ENCODE results near the gene ACTC1. TPM values are rescaled to one million over a fixed set of nuclear protein-coding genes. Genes with fewer than 3 reads are reported as not detected.

Gene ACTC1
- total and polyA plus RNA-seq, 3 donors from 2014 or later = 0.93 to 31.2 (median 1.2) TPM

GRCh38 chr15:34753236-34753894 lies 42.0 kb downstream of the ACTC1 start:
- TF ChIP-seq CTCF (IDR thresholded peaks at IDR 0.05) (no peak), POLR2A (IDR thresholded peaks at IDR 0.05) (no peak)
- H3K4me3 ChIP-seq = no peak overlapping the region
- 17 to 27% methylated on average over 9 to 11 of the region's 11 CpGs for WGBS, 2 donors
- no peaks in the 10 kb centered on the region for H3K27me3 ChIP-seq
- intact Hi-C loops (cut with DNase I; ENCODE audit: low total_unique reads) = no loop called here
- H3K36me3 ChIP-seq (ENCODE audit: low read depth, missing control alignments) = no peaks in the 10 kb centered on the region
- no peaks in the 10 kb centered on the region for H3K9me3 ChIP-seq
- no peak overlapping the region for H3K27ac ChIP-seq
- peak; percentile 50 for DNase-seq
- H3K4me1 ChIP-seq = no peaks in the 10 kb centered on the region

GRCh38 chr15:34749691-34750090 lies 45.7 kb downstream of the ACTC1 start:
- no peak overlapping the region for H3K4me3 ChIP-seq
- intact Hi-C loops (cut with DNase I; ENCODE audit: low total_unique reads) = no loop called here
- no peaks in the 10 kb centered on the region for H3K9me3 ChIP-seq
- no peaks in the 10 kb centered on the region for H3K4me1 ChIP-seq
- no peak for TF ChIP-seq POLR2A (IDR thresholded peaks at IDR 0.05)
- no peak for TF ChIP-seq CTCF (IDR thresholded peaks at IDR 0.05)
- 66 to 71% methylated on average over 4 of the region's 4 CpGs for WGBS, 2 donors
- no peak for DNase-seq
- H3K36me3 ChIP-seq (ENCODE audit: low read depth, missing control alignments) = no peaks in the 10 kb centered on the region
- H3K27ac ChIP-seq = no peak overlapping the region
- no peaks in the 10 kb centered on the region for H3K27me3 ChIP-seq

Other genes starting within 250 kb of the ACTC1 start
- gene GOLGA8B, start 211.9 kb downstream of the ACTC1 start, total RNA-seq = 100 to 1,000 TPM; 364 to 370 TPM
- 50.5 TPM for gene GOLGA8B, start 211.9 kb downstream of the ACTC1 start, polyA plus RNA-seq (ENCODE audit: insufficient read depth, low read depth, low replicate concordance)
- gene GJD2, start 40.6 kb downstream of the ACTC1 start, total RNA-seq = under 1 TPM in 1 of 2 donors, not detected in 1; 0.16 TPM
- gene GJD2, start 40.6 kb downstream of the ACTC1 start, polyA plus RNA-seq (ENCODE audit: insufficient read depth, low read depth, low replicate concordance) = 0.11 TPM
- gene AQR, start 174.2 kb upstream of the ACTC1 start, total RNA-seq = 10 to 100 TPM; 37.6 to 38.5 TPM
- 39.2 TPM for gene AQR, start 174.2 kb upstream of the ACTC1 start, polyA plus RNA-seq (ENCODE audit: insufficient read depth, low read depth, low replicate concordance)
- 10 to 100 TPM; 27.7 to 30.2 TPM for gene ZNF770, start 192.7 kb upstream of the ACTC1 start, total RNA-seq
- gene ZNF770, start 192.7 kb upstream of the ACTC1 start, polyA plus RNA-seq (ENCODE audit: insufficient read depth, low read depth, low replicate concordance) = 17.7 TPM